LNCaP clone FGC (cell line): Measurements from ENCODE around the gene SPACA6.

Experiments used
- DNase-seq: peaks from one replicate; pipeline ENCODE4 v3.0.0-alpha.2; 2011; ENCODE audit warnings: low read depth
- H3K4me3 ChIP-seq: 2 replicates; pipeline ENCODE4 v1.5.1; 2011; ENCODE audit warnings: mild to moderate bottlenecking, low read depth, low read length, control low read depth
- TF ChIP-seq, protein P1 (sequence below): IDR thresholded peaks from 2 replicates; pipeline ENCODE4 v1.5.1; 2012; ENCODE audit warnings: mild to moderate bottlenecking; ENCODE audit not compliant: control insufficient read depth, insufficient read depth; ENCODE audit errors: extremely low read depth

Gene SPACA6

DNA sequence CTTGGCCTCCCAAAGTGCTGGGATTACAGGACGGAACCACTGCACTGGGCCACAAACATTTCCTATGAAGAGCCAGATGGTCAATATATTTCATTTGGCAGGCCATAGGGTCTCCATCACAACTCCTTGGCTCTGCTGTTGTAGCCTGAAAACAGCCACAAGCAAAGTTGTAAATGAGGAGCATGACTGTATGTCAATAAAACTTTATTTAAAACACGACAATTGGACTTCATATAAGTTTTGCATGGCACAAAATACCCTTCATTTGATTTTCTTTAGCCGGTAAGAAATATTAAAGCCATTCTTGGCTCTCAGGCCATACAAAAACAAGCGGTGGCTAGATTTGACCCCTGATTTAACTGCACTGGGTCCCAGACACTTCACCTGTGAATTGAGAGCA lies 61.6 kb downstream of the SPACA6 start:
- DNase-seq = no peak
- no peak overlapping the region for H3K4me3 ChIP-seq
- TF ChIP-seq, protein P1, sequence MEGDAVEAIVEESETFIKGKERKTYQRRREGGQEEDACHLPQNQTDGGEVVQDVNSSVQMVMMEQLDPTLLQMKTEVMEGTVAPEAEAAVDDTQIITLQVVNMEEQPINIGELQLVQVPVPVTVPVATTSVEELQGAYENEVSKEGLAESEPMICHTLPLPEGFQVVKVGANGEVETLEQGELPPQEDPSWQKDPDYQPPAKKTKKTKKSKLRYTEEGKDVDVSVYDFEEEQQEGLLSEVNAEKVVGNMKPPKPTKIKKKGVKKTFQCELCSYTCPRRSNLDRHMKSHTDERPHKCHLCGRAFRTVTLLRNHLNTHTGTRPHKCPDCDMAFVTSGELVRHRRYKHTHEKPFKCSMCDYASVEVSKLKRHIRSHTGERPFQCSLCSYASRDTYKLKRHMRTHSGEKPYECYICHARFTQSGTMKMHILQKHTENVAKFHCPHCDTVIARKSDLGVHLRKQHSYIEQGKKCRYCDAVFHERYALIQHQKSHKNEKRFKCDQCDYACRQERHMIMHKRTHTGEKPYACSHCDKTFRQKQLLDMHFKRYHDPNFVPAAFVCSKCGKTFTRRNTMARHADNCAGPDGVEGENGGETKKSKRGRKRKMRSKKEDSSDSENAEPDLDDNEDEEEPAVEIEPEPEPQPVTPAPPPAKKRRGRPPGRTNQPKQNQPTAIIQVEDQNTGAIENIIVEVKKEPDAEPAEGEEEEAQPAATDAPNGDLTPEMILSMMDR = no peak
